Lower leg skin (tissue), 3 donors: Measurements from ENCODE around the gene PSMF1.

ENCODE experiments used
- CTCF ChIP-seq, 3 donors: fragments of 450-650 bp; IDR thresholded peaks; one replicate each; pipeline ENCODE4 v1.5.1; 2016; ENCODE audit warnings: antibody characterized with exemption in 3 of 3, mild to moderate bottlenecking in 3 of 3, moderate library complexity in 2 of 3
- POLR2A ChIP-seq, 2 donors: fragments of 450-650 bp; IDR thresholded peaks; one replicate each; pipeline ENCODE4 v1.6.1; 2016 to 2017; ENCODE audit warnings: antibody characterized with exemption in 2 of 2, mild to moderate bottlenecking in 1 of 2, moderate library complexity in 1 of 2

DNA sequence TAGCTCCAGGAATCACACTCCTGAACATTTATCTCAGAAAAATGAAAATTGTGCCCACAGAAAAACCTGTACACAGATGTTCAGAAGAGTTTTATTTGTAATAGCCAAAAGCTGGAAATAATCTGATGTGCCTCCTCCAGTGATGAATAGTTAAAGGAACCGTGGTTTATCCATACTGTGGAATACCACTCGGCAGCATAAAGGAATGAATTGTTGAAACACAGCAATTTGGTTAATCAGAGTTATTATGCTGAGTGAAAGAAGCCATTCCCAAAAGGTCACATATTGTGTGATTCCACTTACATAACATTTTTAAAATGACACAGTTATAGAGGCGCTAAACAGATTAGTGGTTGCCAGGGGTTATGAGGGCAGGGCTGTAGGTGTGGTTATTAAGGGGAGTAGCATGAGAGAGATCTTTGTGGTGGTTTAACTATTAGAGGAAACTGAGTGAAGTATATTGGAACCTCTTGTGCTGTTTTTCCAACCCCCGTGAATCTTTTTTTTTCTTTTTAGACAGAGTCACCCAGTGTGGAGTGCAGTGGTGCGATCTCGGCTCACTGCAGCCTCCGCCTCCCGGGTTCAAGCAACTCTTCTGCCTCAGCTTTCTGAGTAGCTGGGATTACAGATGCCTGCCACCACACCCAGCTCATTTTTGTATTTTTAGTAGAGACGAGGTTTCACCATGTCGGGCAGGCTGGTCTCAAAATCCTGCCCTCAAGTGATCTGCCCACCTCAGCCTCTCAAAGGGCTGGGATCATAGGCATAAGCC is 26.2 kb downstream of the PSMF1 start:
- TF ChIP-seq POLR2A (IDR thresholded peaks at IDR 0.05): no peak
- TF ChIP-seq CTCF (IDR thresholded peaks at IDR 0.05): no peak
